Measurements from ENCODE around the gene PNKP.

- TF ChIP-seq CTCF (IDR thresholded peaks at IDR 0.05): peak in 2 of 6 experiments; percentile 5 to 14
- peak in 3 of 4 donors; percentile 48 to 91 (median 61) for TF ChIP-seq POLR2A (IDR thresholded peaks at IDR 0.05)
Observed at GRCh38 chr19:49850487-49851342, 16.7 kb downstream of the PNKP start, which contains the start of gene PTOV1.

All from esophagus squamous epithelium (tissue), 4 donors.